Measurements from ENCODE around the gene CRK.

Gene CRK

GRCh38 chr17:1496869-1497268 lies 40.8 kb upstream of the CRK start:
- no peak for TF ChIP-seq CTCF (IDR thresholded peaks at IDR 0.05)

DNA sequence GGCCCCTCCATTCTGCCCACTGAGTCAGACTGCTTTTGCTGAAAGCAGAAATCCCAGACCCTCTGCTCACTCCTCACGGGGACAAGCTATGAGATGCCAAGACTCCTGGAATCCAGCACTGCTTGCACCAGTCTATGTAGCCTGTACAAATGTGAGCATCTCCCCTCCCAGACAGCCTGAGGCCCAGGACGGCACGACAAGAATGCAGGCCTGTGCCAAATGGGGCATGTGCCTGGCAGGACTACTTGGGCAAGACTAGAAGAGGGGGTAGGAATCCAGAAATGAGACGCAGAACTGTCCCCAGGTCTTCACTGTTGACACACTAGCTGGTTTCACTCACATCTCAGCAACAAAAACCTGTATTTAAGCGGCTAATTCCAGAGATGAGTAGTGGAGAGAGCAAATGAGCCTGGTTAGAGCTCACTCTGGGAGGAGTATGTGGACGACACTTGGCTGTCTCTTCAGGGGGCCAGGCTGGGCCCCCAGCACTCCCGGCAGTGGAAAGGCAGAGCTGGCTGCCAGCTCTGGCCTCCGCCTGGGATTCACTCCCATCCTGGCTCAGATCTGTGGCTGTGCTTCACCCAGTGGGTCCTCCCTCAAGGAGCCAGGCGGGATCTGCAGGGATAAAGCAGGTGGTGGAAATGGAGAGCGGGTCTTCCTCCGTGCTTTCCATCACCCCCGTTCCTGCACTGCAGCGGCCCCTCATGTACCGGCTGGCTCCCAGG lies 39.4 kb upstream of the CRK start:
- no peak for TF ChIP-seq CTCF (IDR thresholded peaks at IDR 0.05)

GRCh38 chr17:1494736-1495253 lies 38.8 kb upstream of the CRK start:
- no peak for TF ChIP-seq CTCF (IDR thresholded peaks at IDR 0.05)

GRCh38 chr17:1494203-1494602 lies 38.2 kb upstream of the CRK start:
- no peak for TF ChIP-seq CTCF (IDR thresholded peaks at IDR 0.05)

GRCh38 chr17:1493291-1493980 lies 37.4 kb upstream of the CRK start:
- TF ChIP-seq CTCF (IDR thresholded peaks at IDR 0.05) = no peak

DNA sequence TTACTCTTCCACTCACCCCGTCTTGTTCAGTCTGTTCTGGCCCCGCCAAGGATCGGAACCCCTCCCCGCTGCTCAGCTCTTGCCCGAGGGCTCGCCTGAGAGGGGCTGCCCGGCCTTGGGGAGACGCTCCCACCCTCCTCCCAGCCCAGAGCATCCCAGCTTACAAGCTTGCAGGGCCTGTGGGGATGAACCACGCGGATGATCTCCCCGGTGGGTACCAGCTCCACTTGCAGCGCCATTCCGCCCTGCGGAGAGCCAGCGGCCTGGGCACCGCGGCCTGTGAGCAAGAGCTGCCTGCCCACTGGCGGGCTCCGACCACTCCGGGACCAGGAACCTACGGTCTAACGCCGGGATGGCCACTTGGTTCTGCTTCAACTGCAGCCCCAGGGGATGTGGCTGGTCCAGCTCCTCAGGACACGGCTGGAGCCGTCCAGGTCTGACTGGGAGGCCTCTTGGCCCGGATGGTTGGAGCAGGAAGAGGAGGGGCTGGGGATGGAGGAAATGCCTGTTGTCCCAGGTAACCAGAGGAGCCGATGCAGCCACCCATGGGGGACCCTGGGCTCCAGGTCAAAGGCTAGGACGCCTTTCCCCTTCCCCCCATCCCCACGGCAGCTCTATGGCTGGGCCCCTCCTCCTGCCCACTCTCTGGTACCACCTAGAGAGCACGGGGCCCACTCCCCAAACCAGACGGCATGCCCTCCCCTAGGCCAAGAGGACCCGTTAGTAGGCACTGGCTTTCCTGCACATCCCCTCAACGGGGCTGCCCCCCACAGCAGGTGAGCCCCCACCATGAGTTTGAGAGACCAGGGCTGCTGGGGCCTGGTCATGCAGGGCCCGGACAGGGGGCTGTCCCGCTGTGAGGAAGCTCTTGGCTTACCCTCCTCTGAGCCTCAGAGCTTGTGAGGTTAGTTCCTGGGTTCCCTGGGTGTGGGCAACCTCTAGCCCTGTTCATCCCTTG lies 36.5 kb upstream of the CRK start, which contains the start of gene MYO1C:
Gene MYO1C, minus strand, starts transcription at position 438 of the 958 bp plus-strand sequence. Its CDS starts 199 bp downstream, at position 239.
- no peak for TF ChIP-seq CTCF (IDR thresholded peaks at IDR 0.05)

All from LNCAP (cell line).